Activated CD4-positive, alpha-beta T cell treated with anti-CD3 and anti-CD28 coated beads, Interleukin-2, amount 50 U/mL, for 4 hours (primary cell): ENCODE data around the gene ADGRB3.

Experiments used
- DNase-seq, 2 experiments: peaks; one replicate each; pipeline ENCODE4 v3.0.0-alpha.2; 2020

ADGRB3 gene

DNA sequence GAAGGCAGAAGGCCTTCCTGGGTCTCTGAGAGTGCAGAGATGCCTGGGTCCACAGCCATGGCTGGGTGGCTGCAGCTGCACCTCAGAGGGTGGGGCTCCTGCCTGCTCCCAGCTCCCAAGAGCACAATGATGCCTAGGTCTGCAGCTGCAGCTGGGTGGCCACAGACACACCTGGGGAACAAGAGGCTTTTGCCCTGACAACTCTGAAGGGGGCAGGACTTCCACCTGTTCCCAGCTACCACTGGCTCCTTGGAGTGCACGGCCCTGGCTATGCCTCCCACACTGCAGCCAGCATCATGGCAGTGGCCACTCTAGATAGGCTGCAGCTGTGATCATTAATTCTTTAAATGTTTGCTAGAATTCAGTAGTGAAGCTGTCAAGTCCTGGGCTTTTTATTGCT is 511.3 kb downstream of the ADGRB3 start:
- no peak for DNase-seq

DNA sequence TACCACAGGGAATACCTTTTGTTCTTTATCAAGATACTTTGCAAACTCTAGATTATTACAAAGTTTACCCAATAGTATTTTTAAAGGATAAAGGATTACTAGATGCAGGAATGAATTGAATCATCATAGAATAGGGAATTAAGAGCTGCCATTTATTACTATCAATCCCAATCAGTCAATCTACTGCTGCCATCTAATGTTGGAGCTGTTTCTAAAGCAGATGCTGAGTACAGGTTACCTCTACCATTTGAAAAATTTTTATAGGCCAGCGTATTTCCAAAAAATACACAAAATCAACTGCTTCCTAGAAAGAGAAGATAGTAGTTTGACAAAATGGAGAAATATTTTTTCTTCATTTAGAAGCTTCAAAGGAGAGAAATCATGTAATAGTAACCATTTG is 520.4 kb downstream of the ADGRB3 start:
- DNase-seq = no peak

DNA sequence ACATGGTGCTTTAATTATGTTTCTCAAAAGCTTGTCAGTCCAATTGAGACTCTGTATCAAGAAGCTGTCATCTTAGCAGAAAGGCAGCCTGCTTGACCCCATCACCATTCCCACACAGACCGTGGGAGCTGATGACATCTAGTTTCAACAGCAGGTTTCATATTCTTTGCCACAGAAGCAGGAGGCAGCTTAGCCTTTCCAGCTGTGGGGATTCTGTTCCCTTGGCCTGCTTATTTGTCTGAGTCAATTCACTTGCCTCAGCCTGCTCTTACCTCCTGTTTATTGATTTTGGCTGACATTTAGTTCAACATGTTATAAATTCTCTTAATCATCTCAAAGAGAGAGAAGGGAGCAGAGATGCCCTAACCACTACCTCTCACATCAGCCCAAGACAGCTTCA is 527.7 kb downstream of the ADGRB3 start:
- DNase-seq = no peak

DNA sequence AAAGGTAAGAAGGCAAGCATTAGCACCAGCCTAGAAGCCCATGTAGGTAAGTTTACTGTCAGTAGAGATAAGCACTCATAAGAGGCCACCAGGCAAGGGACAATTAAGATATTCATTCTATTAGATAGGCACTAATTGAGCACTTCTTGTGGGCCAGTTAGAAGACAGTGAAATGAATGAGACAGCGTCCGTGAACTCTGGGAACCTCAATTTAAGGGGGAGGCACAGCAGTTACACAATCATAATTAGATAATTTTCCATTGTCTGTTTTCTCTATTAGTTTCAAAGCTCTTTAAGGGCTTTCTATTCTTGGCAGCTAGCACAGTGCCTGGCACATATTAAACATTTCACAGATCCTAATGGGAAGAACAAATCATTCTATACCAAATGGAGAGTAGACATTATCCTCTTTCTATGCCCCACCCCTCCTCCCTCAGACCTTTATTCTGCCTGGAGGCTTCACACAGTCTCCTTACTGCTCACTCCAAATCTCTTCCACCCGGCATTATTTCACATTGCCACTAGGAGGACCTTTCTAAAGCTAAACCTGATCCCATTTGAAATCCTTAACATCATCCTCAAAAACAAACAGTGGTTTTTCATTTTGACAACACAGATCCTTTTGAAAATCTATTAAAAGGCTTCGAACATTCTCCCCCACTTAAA is 529.6 kb downstream of the ADGRB3 start:
- DNase-seq = no peak

DNA sequence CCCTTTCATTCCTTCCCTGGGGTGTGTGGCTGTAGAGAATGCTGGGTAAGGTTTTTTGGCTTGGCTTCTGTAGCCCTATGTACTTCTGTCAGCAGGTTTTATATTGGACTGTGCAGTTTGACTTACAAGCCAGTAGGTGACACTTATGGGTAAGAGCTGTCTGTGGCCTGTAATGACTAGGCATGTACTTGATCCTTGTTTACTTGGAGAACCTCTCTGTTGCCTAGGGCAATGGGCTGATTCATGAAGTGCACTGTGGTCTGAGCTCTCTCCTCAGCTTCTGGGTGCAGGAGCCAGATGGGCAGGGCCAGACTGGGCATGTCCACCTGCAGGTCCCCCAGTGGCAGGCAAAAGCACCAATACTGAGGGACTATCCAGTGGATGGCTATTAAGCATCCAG is 544.6 kb downstream of the ADGRB3 start:
- DNase-seq = no peak

DNA sequence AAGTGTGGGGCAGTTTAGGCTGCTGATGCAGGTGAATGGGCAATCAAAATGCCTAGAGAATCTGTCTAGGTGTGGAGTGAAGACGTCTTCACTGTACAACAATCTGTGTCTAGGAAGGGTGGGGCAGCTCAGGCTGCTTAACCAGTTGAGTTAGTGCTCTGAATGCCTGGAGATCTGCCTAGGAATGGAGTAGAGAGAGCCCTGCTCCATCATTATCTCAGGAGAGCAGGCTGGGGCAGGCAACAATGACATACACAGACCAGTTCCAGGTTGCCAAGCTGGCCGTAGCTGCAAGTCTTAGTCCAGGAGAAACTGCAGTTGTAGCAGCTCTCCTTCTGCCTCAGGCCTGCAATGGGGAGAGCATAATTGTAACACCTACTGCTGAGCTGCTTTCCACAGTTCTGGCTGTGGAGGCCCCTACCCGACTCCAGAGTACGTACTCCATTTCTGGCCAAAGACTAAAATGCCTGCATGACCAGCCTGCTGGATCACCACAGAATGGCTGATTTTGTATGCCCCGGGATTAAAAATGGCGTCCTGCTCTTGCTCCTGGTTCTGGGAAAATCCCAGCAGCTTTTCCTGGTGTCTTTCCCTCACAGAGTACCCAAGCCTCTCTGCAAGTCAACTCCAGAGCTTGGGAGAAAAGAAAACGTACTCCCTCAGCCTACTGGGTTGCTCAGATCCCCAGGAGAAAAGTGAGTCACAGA is 545.4 kb downstream of the ADGRB3 start:
- no peak for DNase-seq

DNA sequence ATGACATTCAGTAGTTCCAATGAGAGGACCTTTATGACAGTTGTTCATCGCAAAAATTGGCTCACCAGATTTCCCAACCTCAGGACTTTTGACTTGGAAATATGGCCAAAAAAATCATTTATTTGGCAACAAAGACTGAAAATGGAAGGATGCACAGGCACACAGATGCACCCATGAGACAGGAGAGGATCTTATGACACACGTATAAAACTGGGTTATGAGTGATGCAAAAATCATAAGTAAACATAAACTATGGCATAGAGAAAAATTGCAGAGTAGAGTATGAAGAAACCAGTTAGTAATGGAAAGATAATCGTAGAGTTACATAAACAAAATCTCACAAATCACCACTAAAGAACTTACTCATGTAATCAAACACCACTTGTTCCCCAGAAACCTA is 546.9 kb downstream of the ADGRB3 start:
- DNase-seq = no peak

DNA sequence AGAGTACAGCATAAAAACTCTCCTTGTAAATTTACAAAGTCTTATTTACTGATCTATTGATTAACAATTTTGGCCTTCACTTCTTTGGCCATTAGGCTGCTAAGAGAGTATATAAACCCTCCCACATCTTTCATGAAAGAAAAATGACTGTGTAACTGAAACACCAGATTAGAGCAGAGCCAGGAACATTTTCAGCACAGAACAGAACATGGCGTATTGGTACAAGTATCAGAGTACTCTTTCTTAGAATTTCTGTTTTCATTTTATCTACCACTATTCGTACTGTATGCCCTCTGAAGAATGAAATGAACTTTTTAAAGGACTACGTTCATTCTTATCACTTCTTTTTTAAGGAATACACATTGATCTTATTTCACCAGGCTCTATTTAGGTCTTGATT is 550.2 kb downstream of the ADGRB3 start:
- DNase-seq = no peak

DNA sequence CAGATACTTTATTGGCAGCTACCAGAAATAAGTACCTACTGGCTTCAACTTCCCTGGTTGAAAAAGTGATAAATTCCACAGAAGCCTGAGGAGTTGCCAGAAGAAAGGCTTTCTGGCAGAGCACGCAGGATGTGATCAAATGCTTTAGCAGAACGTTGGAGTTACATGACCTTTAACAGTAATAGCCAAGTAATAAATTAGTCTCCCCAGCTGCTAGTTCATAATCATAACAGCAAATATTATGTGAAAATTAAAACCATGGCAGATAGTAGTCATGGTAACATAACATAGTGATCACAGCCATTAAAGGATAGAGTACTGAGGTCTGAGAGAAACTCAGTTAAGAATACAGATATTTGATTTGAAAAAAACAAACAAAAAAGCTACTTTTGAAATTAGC is 567.7 kb downstream of the ADGRB3 start:
- no peak for DNase-seq

DNA sequence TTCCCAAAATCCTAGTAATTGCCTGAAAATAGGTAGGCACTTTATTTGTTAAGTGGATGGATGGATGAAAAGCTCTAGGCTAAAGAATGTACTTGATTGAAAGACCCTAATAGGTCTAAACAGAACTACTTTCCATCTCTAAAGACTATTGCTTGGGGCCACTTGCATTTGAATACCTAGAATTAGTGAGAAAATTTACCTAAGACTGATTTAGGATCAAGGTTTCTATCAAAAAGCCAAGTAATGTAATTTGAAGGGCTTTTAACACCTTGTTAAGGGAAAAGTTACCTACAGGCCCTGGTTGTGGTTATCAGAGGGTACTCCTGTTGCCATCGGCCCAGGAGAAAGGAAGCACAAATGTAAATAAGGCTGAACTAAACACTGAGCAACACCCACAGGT is 581.0 kb downstream of the ADGRB3 start:
- no peak for DNase-seq

DNA sequence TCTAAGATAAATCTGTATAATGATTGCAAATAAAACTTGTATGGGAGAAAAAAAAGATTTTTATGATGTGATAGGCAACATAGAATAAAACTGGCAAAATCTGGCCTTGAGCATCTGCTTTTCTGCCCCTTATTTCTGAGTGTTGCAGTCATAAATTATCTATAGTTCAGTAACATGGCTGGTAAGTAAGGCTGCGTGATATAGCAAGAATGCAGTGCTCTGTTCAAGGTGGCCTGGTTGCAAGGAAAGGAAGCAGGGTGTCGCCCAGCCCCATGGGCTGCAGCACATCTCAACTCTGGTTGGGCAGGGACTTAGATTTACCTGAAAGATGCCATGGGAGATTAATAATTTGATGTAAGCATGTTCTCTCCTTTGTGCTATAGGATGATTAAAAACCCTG is 582.3 kb downstream of the ADGRB3 start:
- DNase-seq = no peak

DNA sequence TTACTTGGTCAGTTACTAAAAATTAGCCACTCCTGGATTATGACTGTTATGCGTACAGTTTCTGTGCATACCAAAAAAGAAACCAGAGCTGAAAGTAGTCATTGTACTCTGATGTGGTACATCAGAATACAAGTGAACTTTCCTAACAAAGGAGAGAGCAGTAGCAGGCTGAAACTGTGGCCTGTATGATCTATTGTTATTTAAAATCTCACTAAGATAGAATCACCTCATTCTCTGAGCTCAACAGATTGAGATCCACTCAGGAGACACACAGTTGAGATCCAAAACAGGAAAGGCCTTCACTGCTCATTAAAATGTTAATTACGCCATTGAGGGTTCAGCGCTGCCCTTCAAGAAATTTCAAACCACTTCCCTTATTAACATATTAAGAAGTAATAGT is 585.3 kb downstream of the ADGRB3 start:
- no peak for DNase-seq

DNA sequence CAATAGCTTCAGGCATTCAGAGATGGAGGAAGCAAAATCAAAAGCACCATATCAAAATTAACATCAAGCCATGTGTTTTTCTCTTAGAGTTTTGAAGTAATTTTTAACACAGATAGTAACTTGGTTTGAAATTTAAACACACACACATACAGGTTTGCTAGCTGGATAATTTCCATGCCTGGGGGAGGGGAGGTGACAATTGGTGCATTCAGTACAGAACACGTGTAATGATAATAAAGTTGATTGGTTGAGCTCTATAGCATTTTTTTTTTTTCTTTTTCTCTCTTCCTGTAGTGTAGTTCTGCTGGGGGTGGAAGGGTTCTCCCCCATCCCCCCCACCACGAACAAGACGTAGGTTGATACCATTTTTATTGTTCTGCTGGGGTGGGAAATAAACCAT is 596.9 kb downstream of the ADGRB3 start:
- DNase-seq = no peak

DNA sequence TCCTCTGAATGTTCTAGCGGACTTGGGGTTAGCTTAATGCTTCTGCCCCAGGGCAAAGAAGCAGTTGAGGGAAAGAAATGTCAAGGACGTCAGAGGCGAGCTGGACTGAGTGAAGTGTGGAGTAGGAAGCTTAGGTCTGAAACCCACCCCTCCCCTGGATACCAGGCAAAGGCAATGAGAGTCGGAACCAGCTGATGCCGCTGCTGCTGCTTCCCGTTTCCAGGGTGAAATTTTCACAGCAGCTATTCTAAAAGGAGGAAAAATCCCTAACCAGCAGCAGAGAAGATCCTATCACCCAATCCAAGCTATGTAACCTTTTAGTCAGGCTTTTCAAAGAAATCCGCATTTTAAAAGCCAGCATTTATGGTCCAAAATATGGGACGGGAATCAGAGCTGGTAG is 597.4 kb downstream of the ADGRB3 start:
- no peak for DNase-seq

DNA sequence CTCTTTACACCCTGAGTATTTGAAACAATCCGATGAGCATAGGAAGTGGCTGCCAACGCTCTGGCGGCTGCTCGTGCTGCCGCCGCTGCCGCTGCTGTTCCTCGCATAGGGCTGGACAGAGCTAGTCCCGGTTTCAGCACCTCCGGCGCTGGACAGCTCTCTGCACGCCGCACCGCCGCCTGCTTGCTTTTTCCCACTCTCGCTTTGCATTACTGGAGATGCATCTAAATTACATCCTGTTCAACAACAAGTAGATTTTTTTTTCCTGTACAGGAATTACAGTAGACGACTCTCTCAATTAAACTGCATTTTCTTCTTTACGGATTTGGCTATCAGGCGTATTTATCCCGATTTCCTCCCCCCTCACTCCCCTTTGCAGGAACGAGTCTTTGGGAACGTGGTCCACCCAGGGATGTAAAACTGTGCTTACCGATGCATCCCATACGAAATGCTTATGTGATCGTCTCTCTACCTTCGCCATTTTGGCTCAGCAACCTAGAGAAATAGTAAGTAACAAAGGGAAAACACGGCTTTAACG is 597.9 kb downstream of the ADGRB3 start:
- peak in 1 of 2 experiments; percentile 0 for DNase-seq

DNA sequence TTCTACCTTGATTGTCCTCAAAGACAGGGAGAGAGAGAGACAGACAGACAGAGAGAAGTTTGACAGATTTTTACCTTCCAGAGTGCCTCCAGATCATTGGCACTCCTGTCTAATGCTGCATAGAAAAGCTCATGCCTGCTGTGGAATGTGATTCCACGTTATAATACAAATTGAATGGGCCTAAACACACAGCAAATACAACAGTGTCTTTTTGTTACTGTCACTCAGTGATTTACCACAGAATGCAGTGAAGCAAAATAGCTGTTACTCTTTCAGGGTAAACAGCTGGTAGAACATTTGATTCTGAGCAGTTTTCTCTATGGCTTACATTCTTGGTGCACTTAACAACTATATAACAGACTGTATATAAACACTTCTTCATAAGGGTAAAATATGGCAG is 603.0 kb downstream of the ADGRB3 start:
- DNase-seq = no peak

DNA sequence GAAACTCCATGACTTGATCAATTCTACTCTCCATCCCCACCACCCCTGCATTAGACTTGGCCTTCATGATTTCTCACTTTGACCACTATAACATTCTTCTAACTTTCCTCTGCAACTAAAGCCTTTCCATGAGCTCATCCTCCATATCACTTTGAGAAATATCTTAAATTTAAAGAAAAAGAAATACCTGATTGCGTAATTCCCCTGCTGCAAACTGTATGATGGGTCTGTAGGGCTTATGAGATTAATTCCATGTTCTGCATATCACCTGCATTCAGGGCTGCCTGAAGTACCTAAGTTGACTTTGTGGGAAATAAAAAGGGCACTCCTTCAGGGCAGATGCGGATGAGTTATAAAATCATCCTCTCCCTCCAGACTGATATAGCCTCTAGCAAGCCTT is 611.9 kb downstream of the ADGRB3 start:
- no peak for DNase-seq

DNA sequence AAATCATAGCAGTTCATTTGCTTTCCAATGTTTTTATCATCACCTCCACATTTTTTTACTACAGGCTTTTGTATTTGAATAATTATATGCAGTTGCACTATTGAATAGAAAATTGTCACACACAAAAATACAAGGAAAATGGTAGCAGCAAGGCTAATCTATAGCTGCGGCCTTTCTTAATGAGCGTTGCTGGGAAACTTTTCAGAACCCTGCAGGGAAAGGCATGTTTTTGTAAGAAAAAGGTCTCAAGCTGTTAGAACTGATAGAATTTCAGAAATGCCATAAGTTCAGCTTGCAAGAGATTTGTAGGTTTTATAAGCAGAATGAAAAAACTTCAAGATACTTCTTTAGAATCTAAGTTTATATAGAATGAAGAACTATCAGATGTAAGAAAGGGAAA is 625.9 kb downstream of the ADGRB3 start:
- no peak for DNase-seq

DNA sequence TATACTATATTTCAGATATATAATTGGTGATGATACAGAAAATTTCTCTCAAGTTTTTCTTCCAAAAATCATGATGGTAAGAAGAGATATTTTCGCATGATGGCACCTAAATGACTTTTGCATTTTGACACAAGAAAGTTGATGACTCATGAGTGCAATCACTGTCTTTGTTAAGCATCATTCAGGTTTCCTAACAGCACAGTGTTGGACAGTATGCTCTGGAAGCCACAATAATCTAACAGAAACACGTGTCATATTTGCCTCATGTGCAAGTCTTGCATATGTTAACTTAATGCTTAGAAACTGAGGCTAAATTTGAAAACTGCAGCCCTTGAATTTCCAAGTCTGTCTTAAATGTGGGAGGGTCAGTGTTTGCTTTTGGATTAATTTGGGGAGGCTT is 628.2 kb downstream of the ADGRB3 start:
- no peak for DNase-seq

DNA sequence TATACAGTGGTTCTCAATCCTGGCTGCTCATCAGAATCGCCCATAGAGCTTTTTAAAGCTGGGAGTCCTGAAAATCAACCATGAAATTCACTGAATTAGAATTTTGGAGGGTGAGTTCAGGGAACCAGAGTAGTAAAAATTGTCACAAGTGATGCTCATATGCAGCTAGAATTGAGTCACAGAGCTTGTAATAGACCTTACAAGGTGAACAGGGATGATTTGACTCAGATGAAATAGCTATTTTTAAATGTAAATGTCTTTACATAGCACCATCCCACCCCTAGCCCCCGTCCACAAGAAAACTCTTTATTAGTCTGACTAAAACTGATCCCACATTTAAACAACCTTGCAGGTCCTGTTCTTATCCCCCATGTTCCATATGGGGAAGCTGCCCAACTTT is 630.0 kb downstream of the ADGRB3 start:
- DNase-seq = no peak

DNA sequence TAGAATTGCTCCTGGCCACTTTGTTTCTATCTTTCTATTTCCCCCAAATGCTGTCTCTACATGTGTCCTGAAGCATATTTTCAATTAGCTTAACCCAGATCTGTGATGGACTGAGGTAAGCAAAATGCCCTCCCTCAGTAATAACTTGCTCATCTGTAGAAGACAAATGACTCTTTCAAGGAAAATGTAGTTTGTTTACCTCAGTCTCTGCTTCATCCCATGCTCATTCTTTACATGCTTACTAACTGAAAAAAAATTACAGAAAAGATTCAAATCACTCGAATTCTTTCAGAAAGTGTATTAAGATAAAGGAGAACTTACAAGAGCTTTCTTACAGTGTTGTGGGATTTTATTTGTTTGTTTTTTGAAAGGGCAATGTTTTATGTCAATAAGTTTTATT is 630.6 kb downstream of the ADGRB3 start:
- DNase-seq = no peak

DNA sequence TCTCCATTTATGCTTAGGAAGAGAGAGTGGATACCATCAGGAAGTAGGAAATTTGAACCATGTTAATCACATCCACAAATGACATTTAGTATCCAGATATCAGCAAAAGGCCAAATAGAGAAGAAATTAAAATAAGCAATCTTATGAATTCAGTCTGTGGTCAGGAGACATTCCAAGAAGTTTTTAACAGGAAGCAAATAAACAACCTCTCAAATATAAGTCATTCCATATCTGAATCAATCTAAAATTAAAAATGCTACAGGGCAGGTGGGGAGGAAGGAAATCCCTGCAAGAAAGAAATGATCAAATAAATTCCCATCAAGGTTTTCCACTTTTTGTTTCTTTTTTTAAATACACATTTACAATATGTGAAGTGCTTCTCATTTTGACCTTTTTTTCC is 641.1 kb downstream of the ADGRB3 start:
- no peak for DNase-seq

DNA sequence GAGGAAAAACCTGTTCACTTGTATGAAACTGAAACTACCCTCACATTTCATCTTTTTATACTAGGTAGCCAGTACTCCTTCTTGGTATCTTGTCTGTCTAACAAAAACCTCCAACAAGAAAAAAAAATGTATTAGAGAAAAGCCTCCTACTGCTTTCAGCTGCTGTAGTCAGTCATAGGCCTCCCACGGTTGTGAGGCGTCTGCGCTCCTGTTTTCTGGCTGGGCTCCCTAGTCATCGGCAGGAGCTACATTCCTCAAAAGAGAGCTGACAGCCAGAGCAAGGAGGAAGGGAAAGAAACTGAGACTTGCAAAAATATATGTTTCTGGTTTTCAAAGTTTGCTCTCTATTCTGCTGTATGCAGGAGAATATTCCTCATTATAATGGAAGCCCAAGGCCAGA is 644.7 kb downstream of the ADGRB3 start:
- DNase-seq = no peak

DNA sequence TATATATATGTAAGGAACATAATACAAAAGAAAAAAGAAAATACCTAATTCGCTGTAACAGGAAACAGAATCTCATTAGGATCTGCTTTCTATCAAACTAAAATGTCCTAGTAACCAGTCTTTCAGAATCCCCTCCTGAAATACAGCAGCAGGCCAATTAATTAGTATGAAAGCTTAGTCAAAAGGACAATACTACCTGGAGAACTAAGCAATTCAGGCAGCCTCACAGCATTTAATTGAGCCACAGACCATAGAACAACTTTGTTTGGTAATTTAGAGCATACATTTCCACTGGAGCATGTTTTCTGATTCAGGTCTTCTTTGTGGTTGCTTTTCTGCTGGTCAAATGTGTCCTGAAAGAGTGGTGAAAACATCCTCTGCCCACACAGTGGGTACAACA is 645.8 kb downstream of the ADGRB3 start:
- no peak for DNase-seq

DNA sequence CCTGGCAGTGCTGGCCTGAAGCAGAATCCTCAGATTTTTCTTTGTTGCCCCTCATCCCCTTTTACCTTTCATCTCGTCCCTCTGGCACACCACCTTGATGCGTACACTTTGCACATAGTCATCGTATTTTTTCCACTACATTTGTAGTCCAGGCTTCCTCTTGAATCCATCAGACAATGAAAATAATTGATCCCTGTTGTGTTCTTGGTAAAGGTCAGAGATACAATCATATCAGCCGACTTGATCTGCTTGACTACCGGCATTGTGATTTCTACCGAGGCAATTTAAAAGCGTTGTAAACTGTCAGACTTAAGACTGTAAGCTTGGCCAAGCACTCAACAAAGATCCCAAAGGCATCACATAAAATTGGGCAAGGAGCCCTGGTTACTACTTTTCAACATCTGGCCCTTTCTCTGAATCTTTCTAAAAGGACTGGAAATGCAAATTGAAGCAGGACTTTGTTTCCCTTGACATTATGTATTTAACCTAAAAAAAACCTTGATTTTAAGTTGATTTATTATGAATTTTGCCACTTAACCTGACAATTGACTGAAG is 649.2 kb downstream of the ADGRB3 start:
- DNase-seq = no peak
